Panc1 (cell line): ENCODE measurements around the gene SPINK13. TPM values are rescaled to one million over a fixed set of nuclear protein-coding genes. Genes with fewer than 3 reads are reported as not detected.

Experiments
- total RNA-seq: library from RNA; stranded (reverse); gene quantifications from one replicate; pipeline ENCODE4 v1.2.1, GENCODE V29; 2021; ENCODE audit not compliant: unreplicated experiment

SPINK13 gene
- total RNA-seq, 1 experiment from 2014 or later, result not detected

Other genes with a start within 250 kb of the SPINK13 start
- not detected for gene SPINK5, start 204.8 kb upstream of the SPINK13 start, total RNA-seq
- gene SPINK14, start 100.2 kb upstream of the SPINK13 start, total RNA-seq, result not detected
- not detected for gene SPINK6, start 65.8 kb upstream of the SPINK13 start, total RNA-seq
- gene MARCOL, start 30.3 kb upstream of the SPINK13 start, total RNA-seq, result not detected
- gene SPINK7, start 43.6 kb downstream of the SPINK13 start, total RNA-seq, result not detected
- not detected for gene SPINK9, start 66.8 kb downstream of the SPINK13 start, total RNA-seq
- 34.5 TPM for gene FBXO38, start 115.2 kb downstream of the SPINK13 start, total RNA-seq